ENCODE results near the gene IQGAP3.
A peak's percentile ranks its signal among the peaks of the same experiment; 100 is the strongest.
"Not testable (repeated sequence)": the region's sequence is repeated elsewhere in the genome, so short reads cannot be mapped to it uniquely, and the experiment has no call there.

Gene IQGAP3

DNA sequence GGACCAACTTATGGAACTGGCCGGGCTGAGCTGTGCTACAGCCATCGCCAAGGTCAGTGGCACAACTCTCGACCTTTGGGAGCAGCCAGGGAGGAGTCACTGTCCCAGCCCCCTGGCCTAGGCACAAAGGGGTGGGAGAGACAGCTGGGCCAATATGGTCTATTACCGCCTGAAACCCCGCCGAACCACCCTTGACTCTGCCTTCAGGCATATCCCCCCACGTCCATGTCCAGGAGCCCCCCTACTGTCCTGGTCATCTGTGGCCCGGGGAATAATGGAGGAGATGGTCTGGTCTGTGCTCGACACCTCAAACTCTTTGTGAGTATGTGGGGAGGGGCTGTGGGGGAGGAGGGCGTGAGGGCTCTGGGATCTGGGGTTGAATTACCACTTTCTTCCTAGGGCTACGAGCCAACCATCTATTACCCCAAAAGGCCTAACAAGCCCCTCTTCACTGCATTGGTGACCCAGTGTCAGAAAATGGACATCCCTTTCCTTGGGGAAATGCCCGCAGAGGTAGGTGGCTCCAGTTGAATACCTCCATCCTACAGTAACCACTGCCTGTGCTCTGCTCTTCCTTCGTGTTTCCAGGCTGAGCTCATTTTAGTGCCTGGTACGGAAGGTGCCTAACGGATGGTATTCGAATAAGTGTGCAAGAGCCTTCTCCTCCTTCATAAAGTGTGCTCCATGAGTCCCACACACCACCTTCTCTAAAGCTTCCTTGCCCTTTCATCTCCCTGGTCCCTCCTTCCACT lies 20.0 kb upstream of the IQGAP3 start:
- H3K27me3 ChIP-seq (replicated peaks) = no peaks in the 10 kb centered on the region
- H3K4me3 ChIP-seq (ENCODE audit: low read depth, low read length) = peak overlapping the region; percentile 88
- peaks cover 29% of the 10 kb centered on the region for H3K36me3 ChIP-seq (replicated peaks)
- H3K27ac ChIP-seq = no peak overlapping the region
- no peak for TF ChIP-seq CTCF (IDR thresholded peaks at IDR 0.05; ENCODE audit: low read depth, low read length, missing control alignments)
- DNase-seq = no peak
- in situ Hi-C loops (cut with HindIII; ENCODE audit: low pct_ligation_motif_present, low sequenced_read_pairs) = no loop called here

- no peak for TF ChIP-seq CTCF (IDR thresholded peaks at IDR 0.05; ENCODE audit: low read depth, low read length, missing control alignments)
- no peak for DNase-seq
- peaks cover 22% of the 10 kb centered on the region for H3K36me3 ChIP-seq (replicated peaks)
- in situ Hi-C loops (cut with HindIII; ENCODE audit: low pct_ligation_motif_present, low sequenced_read_pairs) = no loop called here
- no peaks in the 10 kb centered on the region for H3K27me3 ChIP-seq (replicated peaks)
- H3K27ac ChIP-seq = peak within 1 kb of the TSS; percentile 19
- peak within 1 kb of the TSS; percentile 88 for H3K4me3 ChIP-seq (ENCODE audit: low read depth, low read length)
Observed at GRCh38 chr1:156591432-156592157, 19.2 kb upstream of the IQGAP3 start, which contains the start of gene NAXE. TSS of gene NAXE (plus strand) at chr1:156591776. CDS start at chr1:156591805, 29 bp downstream.

DNA sequence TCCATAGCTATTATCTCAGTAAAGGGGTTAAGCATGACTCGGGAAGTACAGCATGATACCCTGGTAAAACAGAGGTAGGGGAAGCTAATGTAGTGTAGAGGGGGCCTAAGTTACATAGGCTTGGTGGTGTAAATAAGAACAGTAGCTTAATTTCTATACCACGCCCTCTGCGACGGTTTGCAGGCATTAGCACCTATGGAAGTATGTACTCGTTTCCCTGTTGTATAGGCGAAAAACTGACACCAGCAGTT lies 18.7 kb upstream of the IQGAP3 start:
- no peaks in the 10 kb centered on the region for H3K27me3 ChIP-seq (replicated peaks)
- no peak for DNase-seq
- in situ Hi-C loops (cut with HindIII; ENCODE audit: low pct_ligation_motif_present, low sequenced_read_pairs) = no loop called here
- TF ChIP-seq CTCF (IDR thresholded peaks at IDR 0.05; ENCODE audit: low read depth, low read length, missing control alignments) = no peak
- no peak overlapping the region for H3K27ac ChIP-seq
- peaks cover 19% of the 10 kb centered on the region for H3K36me3 ChIP-seq (replicated peaks)
- peak overlapping the region; percentile 88 for H3K4me3 ChIP-seq (ENCODE audit: low read depth, low read length)

DNA sequence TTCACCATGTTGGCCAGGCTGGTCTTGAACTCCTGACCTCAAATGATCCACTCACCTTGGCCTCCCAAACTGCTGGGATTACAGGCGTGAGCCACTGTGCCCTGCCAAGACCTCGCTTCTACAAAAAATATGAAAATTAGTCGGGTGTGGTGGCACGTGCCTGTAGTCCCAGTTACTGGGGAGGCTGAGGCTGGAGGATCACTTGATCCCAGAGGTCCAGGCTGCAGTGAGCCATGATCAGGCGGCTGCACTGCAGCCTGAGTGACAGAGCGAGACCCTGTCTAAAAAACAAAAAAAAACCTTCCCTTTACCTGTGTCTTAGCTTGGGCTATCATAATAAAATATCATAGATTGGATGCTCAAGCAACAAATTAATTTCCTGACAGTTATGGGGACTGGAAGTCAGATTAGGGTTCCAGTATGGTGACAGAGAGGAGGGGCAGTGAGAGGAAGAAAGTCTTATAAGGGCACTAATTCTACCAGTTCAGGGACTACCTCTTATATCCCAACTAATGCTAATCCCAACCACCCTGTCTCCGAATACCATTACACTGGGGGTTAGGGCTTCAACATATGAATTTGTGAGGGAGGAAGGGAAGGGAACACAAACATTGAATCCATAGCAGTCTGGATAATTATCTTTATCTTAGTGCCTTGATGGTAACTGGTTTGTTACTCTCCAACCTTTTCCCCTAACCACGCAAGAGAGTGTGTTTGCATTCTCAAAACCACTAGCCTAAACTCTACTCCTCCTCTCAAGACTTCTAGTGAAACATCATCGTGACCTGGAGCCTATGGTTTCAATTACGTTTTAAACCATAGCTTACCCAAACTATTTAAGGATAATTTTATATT lies 18.2 kb upstream of the IQGAP3 start:
- in situ Hi-C loops (cut with HindIII; ENCODE audit: low pct_ligation_motif_present, low sequenced_read_pairs) = no loop called here
- Histone ChIP-seq H3K4me3 (ENCODE audit: low read depth, low read length) (no peak overlapping the region), H3K36me3 (replicated peaks) (peaks cover 13% of the 10 kb centered on the region), H3K27me3 (replicated peaks) (no peaks in the 10 kb centered on the region), H3K27ac (no peak overlapping the region)
- DNase-seq = no peak
- no peak for TF ChIP-seq CTCF (IDR thresholded peaks at IDR 0.05; ENCODE audit: low read depth, low read length, missing control alignments)

DNA sequence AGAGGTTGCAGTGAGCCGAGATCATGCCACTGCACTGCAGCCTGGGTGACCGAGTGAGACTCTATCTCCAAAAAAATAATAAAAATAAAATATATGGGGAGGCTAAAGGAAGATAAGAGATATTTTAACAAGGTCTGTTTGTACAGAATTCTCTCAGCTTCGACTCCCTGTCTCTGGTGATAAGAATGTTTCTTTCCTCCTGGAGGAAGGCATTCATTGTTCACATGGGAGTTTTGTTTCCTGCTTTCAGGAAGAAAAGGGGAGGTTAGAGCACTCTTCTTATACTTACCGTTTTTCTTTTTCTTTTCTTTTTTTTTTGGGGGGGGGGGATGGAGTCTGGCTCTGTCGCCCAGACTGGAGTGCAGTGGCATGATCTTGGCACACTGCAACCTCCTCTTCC lies 17.2 kb upstream of the IQGAP3 start:
- H3K36me3 ChIP-seq (replicated peaks) = peaks cover 6% of the 10 kb centered on the region
- H3K4me3 ChIP-seq (ENCODE audit: low read depth, low read length) = no peak overlapping the region
- in situ Hi-C loops (cut with HindIII; ENCODE audit: low pct_ligation_motif_present, low sequenced_read_pairs) = no loop called here
- TF ChIP-seq CTCF (IDR thresholded peaks at IDR 0.05; ENCODE audit: low read depth, low read length, missing control alignments) = no peak
- H3K27me3 ChIP-seq (replicated peaks) = no peaks in the 10 kb centered on the region
- no peak for DNase-seq
- H3K27ac ChIP-seq = no peak overlapping the region

GRCh38 chr1:156587927-156588326 lies 15.6 kb upstream of the IQGAP3 start:
- in situ Hi-C loops (cut with HindIII; ENCODE audit: low pct_ligation_motif_present, low sequenced_read_pairs); H3K27ac ChIP-seq; H3K36me3 ChIP-seq (replicated peaks); H3K27me3 ChIP-seq (replicated peaks); DNase-seq; H3K4me3 ChIP-seq (ENCODE audit: low read depth, low read length): not testable (repeated sequence)

All from brain microvascular endothelial cell (primary cell).